ENCODE data around the gene CETP. TPM values are rescaled to one million over a fixed set of nuclear protein-coding genes. Genes with fewer than 3 reads are reported as not detected.

The CETP gene
- total and polyA plus RNA-seq, 12 donors, result 1.2 to 7.9 (median 2.8) TPM

GRCh38 chr16:56998861-56999260 lies 37.1 kb downstream of the CETP start:
- H3K4me1 ChIP-seq (replicated peaks in 1 of 2), result no peaks in the 10 kb centered on the region
- H3K27ac ChIP-seq, result no peak overlapping the region
- H3K36me3 ChIP-seq (replicated peaks in 1 of 2), result no peaks in the 10 kb centered on the region
- intact Hi-C loops (cut with DNase I), result no loop called here
- peak in 1 of 7 donors; percentile 3 for DNase-seq
- no peak overlapping the region for H3K4me3 ChIP-seq
- H3K9me3 ChIP-seq (replicated peaks in 1 of 3), result no peaks in the 10 kb centered on the region
- WGBS, 4 donors, result 93 to 97% (median 94%) methylated on average over 6 of the region's 6 CpGs
- no peaks in the 10 kb centered on the region for H3K27me3 ChIP-seq
- TF ChIP-seq CTCF (IDR thresholded peaks at IDR 0.05) (no peak), POLR2A (IDR thresholded peaks at IDR 0.05) (no peak)

GRCh38 chr16:56999409-57000270 lies 37.9 kb downstream of the CETP start:
- peak in 1 of 7 donors; percentile 5 for DNase-seq
- 82 to 95% (median 88%) methylated on average over 9 to 11 of the region's 11 CpGs; no CpG with 5 or more reads in 1 of the 4 donors for WGBS, 4 donors
- H3K4me1 ChIP-seq (replicated peaks in 1 of 2), result no peaks in the 10 kb centered on the region
- no peaks in the 10 kb centered on the region for H3K9me3 ChIP-seq (replicated peaks in 1 of 3)
- H3K36me3 ChIP-seq (replicated peaks in 1 of 2), result peaks cover 0 to 3% of the 10 kb centered on the region in 2 donors
- peak overlapping the region in 2 of 5 donors; percentile 52 to 53 for H3K27ac ChIP-seq
- no peak overlapping the region for H3K4me3 ChIP-seq
- no peaks in the 10 kb centered on the region for H3K27me3 ChIP-seq
- intact Hi-C loops (cut with DNase I), result no loop called here
- TF ChIP-seq POLR2A (IDR thresholded peaks at IDR 0.05) (no peak), CTCF (IDR thresholded peaks at IDR 0.05) (no peak)

- Histone ChIP-seq H3K27me3 (no peaks in the 10 kb centered on the region), H3K4me3 (no peak overlapping the region), H3K4me1 (replicated peaks in 1 of 2) (no peaks in the 10 kb centered on the region), H3K9me3 (replicated peaks in 1 of 3) (no peaks in the 10 kb centered on the region), H3K27ac (peak overlapping the region in 2 of 5 donors; percentile 52 to 53), H3K36me3 (replicated peaks in 1 of 2) (peaks cover 0 to 4% of the 10 kb centered on the region in 2 donors)
- 49 to 70% (median 63%) methylated on average over 2 to 5 of the region's 5 CpGs for WGBS, 4 donors
- TF ChIP-seq CTCF (IDR thresholded peaks at IDR 0.05), result no peak
- TF ChIP-seq POLR2A (IDR thresholded peaks at IDR 0.05), result no peak
- intact Hi-C loops (cut with DNase I), result no loop called here
- peak in 5 of 7 donors; percentile 29 to 54 (median 47) for DNase-seq
Observed at GRCh38 chr16:57000271-57001025, 38.7 kb downstream of the CETP start.

DNA sequence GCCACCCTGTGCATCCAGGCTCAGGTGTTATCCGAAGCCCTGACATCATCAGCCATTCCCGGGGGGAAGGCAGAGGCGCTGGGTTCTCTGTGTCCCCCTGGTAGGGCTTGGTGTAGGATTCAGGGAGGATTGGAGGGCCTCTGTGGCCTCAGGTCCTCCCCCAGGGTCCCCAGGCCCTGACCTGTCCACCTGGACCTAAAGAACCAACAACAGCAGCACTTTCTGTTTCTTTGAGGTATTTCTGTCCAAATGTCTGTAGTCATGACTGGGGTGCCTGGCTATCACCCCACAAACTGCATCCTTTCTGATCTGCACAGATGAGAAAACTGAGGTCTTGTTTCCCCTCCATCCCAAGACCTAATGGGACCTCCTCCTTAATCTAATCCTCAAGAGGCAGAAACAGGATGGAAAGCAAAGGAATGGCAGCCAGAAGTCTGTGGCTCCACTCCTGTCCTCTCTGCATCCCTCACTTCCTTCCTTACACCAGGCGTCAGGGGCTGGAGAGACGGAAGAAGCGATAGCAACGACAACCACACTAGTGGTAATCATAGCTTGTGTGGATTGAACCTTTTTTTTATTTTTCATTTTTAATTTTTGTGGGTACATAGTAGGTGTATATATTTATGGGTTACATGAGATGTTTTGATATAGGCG lies 39.4 kb downstream of the CETP start:
- no peaks in the 10 kb centered on the region for H3K9me3 ChIP-seq (replicated peaks in 1 of 3)
- H3K27ac ChIP-seq, result peak overlapping the region in 1 of 5 donors; percentile 53
- 83 to 89% (median 85%) methylated on average over 8 of the region's 8 CpGs for WGBS, 4 donors
- no peaks in the 10 kb centered on the region for H3K4me1 ChIP-seq (replicated peaks in 1 of 2)
- TF ChIP-seq POLR2A (IDR thresholded peaks at IDR 0.05), result no peak
- TF ChIP-seq CTCF (IDR thresholded peaks at IDR 0.05), result no peak
- no peaks in the 10 kb centered on the region for H3K27me3 ChIP-seq
- peaks cover 0 to 4% of the 10 kb centered on the region in 2 donors for H3K36me3 ChIP-seq (replicated peaks in 1 of 2)
- DNase-seq, result peak in 1 of 7 donors; percentile 3
- no peak overlapping the region for H3K4me3 ChIP-seq
- intact Hi-C loops (cut with DNase I), result no loop called here

All from adrenal gland (tissue), 12 donors.